Prostate gland (tissue), 2 donors: ENCODE data around the gene TMEM119.

Experiments
- POLR2AphosphoS5 ChIP-seq: sonication (generic); formaldehyde crosslinking; IDR thresholded peaks from one replicate; pipeline ENCODE4 v1.6.1; 2017; ENCODE audit warnings: antibody characterized with exemption
- TF ChIP-seq, protein P1 (sequence below), 4 experiments: fragments of 200-600 bp in 2 of 4; fragments of 450-650 bp in 2 of 4; sonication (generic) in 2 of 4; IDR thresholded peaks; 1 replicate in 3 of 4; 2 replicates in 1 of 4; pipeline ENCODE4 v1.5.1; 2016 to 2019; ENCODE audit warnings: antibody characterized with exemption in 4 of 4, mild to moderate bottlenecking in 2 of 4, moderate library complexity in 2 of 4

GRCh38 chr12:108577458-108577857, 20.4 kb downstream of the TMEM119 start:
- TF ChIP-seq, protein P1, sequence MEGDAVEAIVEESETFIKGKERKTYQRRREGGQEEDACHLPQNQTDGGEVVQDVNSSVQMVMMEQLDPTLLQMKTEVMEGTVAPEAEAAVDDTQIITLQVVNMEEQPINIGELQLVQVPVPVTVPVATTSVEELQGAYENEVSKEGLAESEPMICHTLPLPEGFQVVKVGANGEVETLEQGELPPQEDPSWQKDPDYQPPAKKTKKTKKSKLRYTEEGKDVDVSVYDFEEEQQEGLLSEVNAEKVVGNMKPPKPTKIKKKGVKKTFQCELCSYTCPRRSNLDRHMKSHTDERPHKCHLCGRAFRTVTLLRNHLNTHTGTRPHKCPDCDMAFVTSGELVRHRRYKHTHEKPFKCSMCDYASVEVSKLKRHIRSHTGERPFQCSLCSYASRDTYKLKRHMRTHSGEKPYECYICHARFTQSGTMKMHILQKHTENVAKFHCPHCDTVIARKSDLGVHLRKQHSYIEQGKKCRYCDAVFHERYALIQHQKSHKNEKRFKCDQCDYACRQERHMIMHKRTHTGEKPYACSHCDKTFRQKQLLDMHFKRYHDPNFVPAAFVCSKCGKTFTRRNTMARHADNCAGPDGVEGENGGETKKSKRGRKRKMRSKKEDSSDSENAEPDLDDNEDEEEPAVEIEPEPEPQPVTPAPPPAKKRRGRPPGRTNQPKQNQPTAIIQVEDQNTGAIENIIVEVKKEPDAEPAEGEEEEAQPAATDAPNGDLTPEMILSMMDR (IDR thresholded peaks at IDR 0.05): no peak
- TF ChIP-seq POLR2AphosphoS5: no peak
